ENCODE data around the gene GNAQ. TPM values are rescaled to one million over a fixed set of nuclear protein-coding genes. Genes with fewer than 3 reads are reported as not detected.
A peak's percentile ranks its signal among the peaks of the same experiment; 100 is the strongest.

Gene GNAQ
- total RNA-seq, 1 experiment from 2014 or later = 28.7 TPM

DNA sequence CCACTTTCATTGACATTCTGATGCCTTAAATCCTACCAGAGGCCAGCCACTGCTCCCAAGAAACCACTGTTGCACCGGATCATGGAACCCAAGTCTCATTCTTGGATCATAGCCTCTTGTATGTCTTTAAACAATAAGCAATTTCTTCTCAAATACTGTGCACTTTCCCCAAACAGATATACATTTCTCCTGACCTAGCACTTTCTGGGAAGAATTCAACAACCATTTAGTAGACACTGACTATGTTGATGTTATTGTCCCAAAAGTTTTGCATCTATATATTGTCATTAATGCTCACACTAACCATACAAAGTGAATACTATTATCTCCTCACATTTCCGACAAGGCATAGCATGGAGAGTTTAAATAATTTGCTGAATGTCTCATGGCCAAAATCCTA, 123.3 kb downstream of the GNAQ start (continued):
- TF ChIP-seq RAD21 (IDR thresholded peaks at IDR 0.05; ENCODE audit: low read depth) (no peak), TCF7L2 (IDR thresholded peaks at IDR 0.05; ENCODE audit: borderline replicate concordance, extremely low read depth, insufficient read depth, insufficient read length) (no peak), FOSL1 (IDR thresholded peaks at IDR 0.05; ENCODE audit: low read depth) (no peak)

DNA sequence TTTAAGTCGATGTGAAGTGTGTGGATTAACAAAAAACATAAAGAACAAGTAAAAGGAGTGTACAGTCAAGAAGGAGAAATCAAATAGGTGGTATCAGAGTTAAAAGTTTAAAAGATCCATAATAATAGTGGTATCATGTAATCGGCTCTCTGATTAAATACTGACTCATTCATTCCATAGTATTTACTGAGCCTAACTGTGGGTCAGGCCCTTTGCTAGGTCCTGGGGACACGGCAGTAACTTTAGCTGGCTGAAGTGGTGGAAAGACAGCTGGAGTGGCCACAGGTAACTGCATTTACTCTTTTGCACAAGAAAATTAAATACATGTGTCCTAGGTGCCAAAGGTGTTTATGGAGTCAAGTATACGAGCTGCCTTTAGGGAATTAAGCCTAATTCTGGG, 124.0 kb downstream of the GNAQ start:
- Histone ChIP-seq H3K27ac (ENCODE audit: low read depth, low read length) (no peak overlapping the region), H3K4me2 (ENCODE audit: low read length) (peak overlapping the region; percentile 47), H2AFZ (ENCODE audit: low read depth, low read length, poor library complexity, severe bottlenecking) (no peak overlapping the region), H3K9ac (ENCODE audit: low read length) (no peak overlapping the region), H3K79me2 (ENCODE audit: insufficient read depth, low read length) (no peaks in the 10 kb centered on the region), H3K27me3 (ENCODE audit: insufficient read depth, low read length) (no peaks in the 10 kb centered on the region), H3K4me1 (ENCODE audit: control insufficient read depth in 1 of 2, insufficient read depth in 2 of 2, low read length in 2 of 2) (peaks cover 5 to 22% of the 10 kb centered on the region in 2 experiments; a peak in 3 of 4 replicates), H3K36me3 (ENCODE audit: control insufficient read depth in 1 of 2, insufficient read depth in 2 of 2, low read length in 2 of 2) (no peaks in the 10 kb centered on the region), H3K4me3 (replicated peaks in 1 of 2; ENCODE audit: low read depth in 1 of 2, low read length in 2 of 2) (no peak overlapping the region), H4K20me1 (ENCODE audit: insufficient read depth) (no peaks in the 10 kb centered on the region), H3K9me2 (ENCODE audit: insufficient read depth) (no peaks in the 10 kb centered on the region), H3K9me3 (ENCODE audit: control insufficient read depth in 1 of 2, insufficient read depth in 1 of 2, low read depth in 1 of 2, low read length in 2 of 2) (no peaks in the 10 kb centered on the region)
- intact Hi-C loops (cut with micrococcal nuclease) = no loop called here
- no TSS peak for BruUV-seq (replicated peaks)
- no peak for DNase-seq (ENCODE audit: low read depth, low spot score)
- CTCF ChIA-PET = no interaction called here
- POLR2A ChIA-PET = no interaction called here
- ATAC-seq = peak; percentile 79
- TF ChIP-seq FOSL1 (IDR thresholded peaks at IDR 0.05; ENCODE audit: low read depth) (peak; percentile 56; the same call in 1 of the 2 replicates), JUND (IDR thresholded peaks at IDR 0.05) (peak; percentile 41; the same call in 1 of the 2 replicates)
- TF ChIP-seq, protein P1, sequence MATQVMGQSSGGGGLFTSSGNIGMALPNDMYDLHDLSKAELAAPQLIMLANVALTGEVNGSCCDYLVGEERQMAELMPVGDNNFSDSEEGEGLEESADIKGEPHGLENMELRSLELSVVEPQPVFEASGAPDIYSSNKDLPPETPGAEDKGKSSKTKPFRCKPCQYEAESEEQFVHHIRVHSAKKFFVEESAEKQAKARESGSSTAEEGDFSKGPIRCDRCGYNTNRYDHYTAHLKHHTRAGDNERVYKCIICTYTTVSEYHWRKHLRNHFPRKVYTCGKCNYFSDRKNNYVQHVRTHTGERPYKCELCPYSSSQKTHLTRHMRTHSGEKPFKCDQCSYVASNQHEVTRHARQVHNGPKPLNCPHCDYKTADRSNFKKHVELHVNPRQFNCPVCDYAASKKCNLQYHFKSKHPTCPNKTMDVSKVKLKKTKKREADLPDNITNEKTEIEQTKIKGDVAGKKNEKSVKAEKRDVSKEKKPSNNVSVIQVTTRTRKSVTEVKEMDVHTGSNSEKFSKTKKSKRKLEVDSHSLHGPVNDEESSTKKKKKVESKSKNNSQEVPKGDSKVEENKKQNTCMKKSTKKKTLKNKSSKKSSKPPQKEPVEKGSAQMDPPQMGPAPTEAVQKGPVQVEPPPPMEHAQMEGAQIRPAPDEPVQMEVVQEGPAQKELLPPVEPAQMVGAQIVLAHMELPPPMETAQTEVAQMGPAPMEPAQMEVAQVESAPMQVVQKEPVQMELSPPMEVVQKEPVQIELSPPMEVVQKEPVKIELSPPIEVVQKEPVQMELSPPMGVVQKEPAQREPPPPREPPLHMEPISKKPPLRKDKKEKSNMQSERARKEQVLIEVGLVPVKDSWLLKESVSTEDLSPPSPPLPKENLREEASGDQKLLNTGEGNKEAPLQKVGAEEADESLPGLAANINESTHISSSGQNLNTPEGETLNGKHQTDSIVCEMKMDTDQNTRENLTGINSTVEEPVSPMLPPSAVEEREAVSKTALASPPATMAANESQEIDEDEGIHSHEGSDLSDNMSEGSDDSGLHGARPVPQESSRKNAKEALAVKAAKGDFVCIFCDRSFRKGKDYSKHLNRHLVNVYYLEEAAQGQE (IDR thresholded peaks at IDR 0.05; ENCODE audit: low read depth) = no peak
- RAD21 ChIA-PET (ENCODE audit: low non-redundant PET in 1 of 2, low total read pairs in 2 of 2, uncharacterized antibody in 2 of 2, unreplicated experiment in 2 of 2) = no interaction called here
